ENCODE data around the gene PTPRO.
"Not testable (repeated sequence)": the region's sequence is repeated elsewhere in the genome, so short reads cannot be mapped to it uniquely, and the experiment has no call there.

PTPRO gene

DNA sequence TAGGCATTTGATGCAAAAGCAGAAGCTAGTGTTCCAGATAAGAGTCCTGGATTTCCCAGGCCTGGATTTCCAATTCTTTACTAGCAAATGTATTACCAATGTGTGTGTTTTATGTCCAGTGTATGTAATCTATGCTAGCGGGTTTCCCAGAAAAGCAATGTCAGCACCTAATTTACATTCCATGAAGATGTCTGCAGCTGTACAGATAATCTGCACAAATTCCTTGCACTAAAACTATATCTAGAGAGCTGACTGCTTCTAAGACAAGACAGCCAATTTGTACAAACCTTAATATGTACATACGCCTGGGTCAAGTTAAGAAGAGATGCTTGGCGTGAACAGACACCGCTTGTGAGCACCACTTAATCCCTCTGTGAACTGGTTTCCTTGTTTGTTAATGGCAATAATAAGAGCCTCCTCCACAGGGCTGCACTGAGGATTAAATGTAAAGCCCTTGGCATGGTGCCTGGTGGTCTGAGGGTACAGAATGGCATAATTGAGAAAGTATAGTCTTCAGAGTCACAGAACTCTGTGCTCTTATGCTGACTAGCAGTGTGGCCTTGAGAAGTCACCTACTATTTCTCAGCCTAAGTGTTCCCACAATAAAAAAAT is 281.3 kb downstream of the PTPRO start:
- Histone ChIP-seq H3K36me3 (ENCODE audit: control insufficient read depth, insufficient read depth, low read length) (no peaks in the 10 kb centered on the region), H3K27me3 (ENCODE audit: control insufficient read depth, insufficient read depth, low read length, poor library complexity, severe bottlenecking) (no peaks in the 10 kb centered on the region), H3K4me3 (ENCODE audit: insufficient read depth, low read depth, low read length) (no peak overlapping the region), H3K27ac (ENCODE audit: insufficient read depth, low read depth, low read length, poor library complexity, severe bottlenecking) (no peak overlapping the region), H3K4me1 (ENCODE audit: control insufficient read depth, insufficient read depth, low read length) (no peaks in the 10 kb centered on the region), H3K9me3 (ENCODE audit: control insufficient read depth, low read length) (no peaks in the 10 kb centered on the region)
- 95 to 96% methylated on average over 4 of the region's 4 CpGs for WGBS, 2 experiments

GRCh38 chr12:15605881-15606590 is 283.7 kb downstream of the PTPRO start:
- 95% methylated on average over 10 of the region's 10 CpGs for WGBS, 2 experiments
- Histone ChIP-seq H3K4me3 (ENCODE audit: insufficient read depth, low read depth, low read length) (no peak overlapping the region), H3K27me3 (ENCODE audit: control insufficient read depth, insufficient read depth, low read length, poor library complexity, severe bottlenecking) (no peaks in the 10 kb centered on the region), H3K27ac (ENCODE audit: insufficient read depth, low read depth, low read length, poor library complexity, severe bottlenecking) (no peak overlapping the region), H3K9me3 (ENCODE audit: control insufficient read depth, low read length) (no peaks in the 10 kb centered on the region), H3K4me1 (ENCODE audit: control insufficient read depth, insufficient read depth, low read length) (no peaks in the 10 kb centered on the region), H3K36me3 (ENCODE audit: control insufficient read depth, insufficient read depth, low read length) (no peaks in the 10 kb centered on the region)

DNA sequence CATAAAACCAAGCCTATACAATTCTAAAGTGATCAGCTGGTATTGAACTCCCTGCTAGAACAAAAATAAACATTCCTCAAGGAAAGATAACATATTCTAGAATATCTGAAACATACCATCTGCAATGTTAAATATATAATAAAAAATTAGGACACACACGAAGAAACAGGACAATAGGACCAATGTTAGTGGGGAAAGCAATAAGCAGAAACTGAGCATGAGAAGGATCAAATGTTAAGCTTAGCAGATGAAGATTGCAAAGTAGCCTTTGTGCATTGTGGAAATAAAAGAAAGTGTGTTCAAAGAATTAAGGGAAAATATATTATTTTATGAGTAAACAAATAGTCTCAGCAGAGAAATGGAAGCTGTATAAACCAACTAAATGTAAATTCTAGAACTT is 286.1 kb downstream of the PTPRO start:
- Histone ChIP-seq H3K4me1 (ENCODE audit: control insufficient read depth, insufficient read depth, low read length) (no peaks in the 10 kb centered on the region), H3K4me3 (ENCODE audit: insufficient read depth, low read depth, low read length) (no peak overlapping the region), H3K9me3 (ENCODE audit: control insufficient read depth, low read length) (no peaks in the 10 kb centered on the region), H3K36me3 (ENCODE audit: control insufficient read depth, insufficient read depth, low read length) (no peaks in the 10 kb centered on the region), H3K27ac (ENCODE audit: insufficient read depth, low read depth, low read length, poor library complexity, severe bottlenecking) (no peak overlapping the region), H3K27me3 (ENCODE audit: control insufficient read depth, insufficient read depth, low read length, poor library complexity, severe bottlenecking) (no peaks in the 10 kb centered on the region)
- WGBS, 2 experiments, result 93 to 94% methylated on average over 1 of the region's 1 CpG

DNA sequence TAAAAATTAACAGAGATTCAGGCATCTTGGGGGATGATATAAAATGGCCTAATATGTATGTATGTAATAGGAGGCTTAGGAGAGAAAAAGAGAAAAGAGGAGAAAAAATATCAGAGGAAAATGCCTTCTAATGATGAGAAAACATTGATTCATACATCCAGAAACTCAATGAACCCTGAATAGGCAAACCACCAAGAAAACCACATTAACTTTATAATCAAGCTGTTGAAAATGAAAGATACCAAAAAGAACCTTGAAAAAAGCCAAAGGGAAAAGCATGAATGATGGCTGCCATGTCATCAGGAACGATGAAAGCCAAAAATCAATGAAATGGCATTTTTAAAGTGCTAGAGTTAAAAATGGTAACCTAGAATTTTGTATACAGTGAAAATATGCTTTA is 286.6 kb downstream of the PTPRO start:
- no peak overlapping the region for H3K4me3 ChIP-seq (ENCODE audit: insufficient read depth, low read depth, low read length)
- no peaks in the 10 kb centered on the region for H3K4me1 ChIP-seq (ENCODE audit: control insufficient read depth, insufficient read depth, low read length)
- 90 to 100% methylated on average over 1 of the region's 1 CpG for WGBS, 2 experiments
- H3K36me3 ChIP-seq (ENCODE audit: control insufficient read depth, insufficient read depth, low read length), result no peaks in the 10 kb centered on the region
- H3K27me3 ChIP-seq (ENCODE audit: control insufficient read depth, insufficient read depth, low read length, poor library complexity, severe bottlenecking), result no peaks in the 10 kb centered on the region
- no peaks in the 10 kb centered on the region for H3K9me3 ChIP-seq (ENCODE audit: control insufficient read depth, low read length)
- no peak overlapping the region for H3K27ac ChIP-seq (ENCODE audit: insufficient read depth, low read depth, low read length, poor library complexity, severe bottlenecking)

DNA sequence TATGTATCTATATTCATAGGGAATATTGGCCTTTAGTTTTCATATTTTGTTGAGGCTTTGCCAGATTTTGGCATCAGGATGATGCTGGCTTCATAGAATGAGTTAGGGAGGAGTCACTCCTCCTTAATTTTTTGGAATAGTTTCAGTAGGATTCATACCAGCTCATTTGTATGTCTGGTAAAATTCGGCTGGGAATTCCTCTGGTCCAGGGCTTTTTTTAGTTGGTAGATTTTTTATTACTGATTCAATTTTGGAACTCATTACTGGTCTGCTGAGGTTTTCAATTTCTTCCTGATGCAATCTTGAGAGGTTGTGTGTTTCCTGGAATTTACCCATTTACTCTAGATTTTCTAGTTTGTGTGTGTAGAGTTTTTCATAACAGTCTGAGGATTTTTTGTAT is 291.7 kb downstream of the PTPRO start:
- Histone ChIP-seq H3K36me3 (ENCODE audit: control insufficient read depth, insufficient read depth, low read length) (no peaks in the 10 kb centered on the region), H3K4me3 (ENCODE audit: insufficient read depth, low read depth, low read length) (no peak overlapping the region), H3K27ac (ENCODE audit: insufficient read depth, low read depth, low read length, poor library complexity, severe bottlenecking) (no peak overlapping the region), H3K27me3 (ENCODE audit: control insufficient read depth, insufficient read depth, low read length, poor library complexity, severe bottlenecking) (no peaks in the 10 kb centered on the region), H3K4me1 (ENCODE audit: control insufficient read depth, insufficient read depth, low read length) (no peaks in the 10 kb centered on the region), H3K9me3 (ENCODE audit: control insufficient read depth, low read length) (no peaks in the 10 kb centered on the region)
- 97 to 100% methylated on average over 1 of the region's 1 CpG for WGBS, 2 experiments

DNA sequence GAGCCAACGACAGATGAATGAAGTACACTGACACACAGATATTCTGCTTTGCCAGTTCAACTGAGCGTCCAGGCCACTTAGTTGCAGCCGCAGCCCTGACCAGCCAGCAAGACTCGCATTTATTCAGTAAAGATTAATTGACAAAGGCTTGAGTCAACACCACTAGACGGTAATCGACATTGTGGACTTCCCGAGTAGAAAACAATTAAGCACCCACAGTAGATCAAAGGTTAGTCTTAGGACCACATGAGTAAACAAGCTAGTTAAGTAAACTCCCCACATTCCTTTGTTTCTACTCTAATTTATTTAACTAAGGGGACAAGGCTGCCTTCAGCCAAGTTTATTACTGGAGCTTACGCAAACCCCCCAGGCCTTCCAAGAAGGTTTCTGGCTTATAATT is 294.2 kb downstream of the PTPRO start:
- H3K27me3 ChIP-seq (ENCODE audit: control insufficient read depth, insufficient read depth, low read length, poor library complexity, severe bottlenecking); H3K4me1 ChIP-seq (ENCODE audit: control insufficient read depth, insufficient read depth, low read length); H3K27ac ChIP-seq (ENCODE audit: insufficient read depth, low read depth, low read length, poor library complexity, severe bottlenecking); H3K36me3 ChIP-seq (ENCODE audit: control insufficient read depth, insufficient read depth, low read length); H3K9me3 ChIP-seq (ENCODE audit: control insufficient read depth, low read length); H3K4me3 ChIP-seq (ENCODE audit: insufficient read depth, low read depth, low read length): not testable (repeated sequence)
- 90 to 96% methylated on average over 8 of the region's 8 CpGs for WGBS, 2 experiments

DNA sequence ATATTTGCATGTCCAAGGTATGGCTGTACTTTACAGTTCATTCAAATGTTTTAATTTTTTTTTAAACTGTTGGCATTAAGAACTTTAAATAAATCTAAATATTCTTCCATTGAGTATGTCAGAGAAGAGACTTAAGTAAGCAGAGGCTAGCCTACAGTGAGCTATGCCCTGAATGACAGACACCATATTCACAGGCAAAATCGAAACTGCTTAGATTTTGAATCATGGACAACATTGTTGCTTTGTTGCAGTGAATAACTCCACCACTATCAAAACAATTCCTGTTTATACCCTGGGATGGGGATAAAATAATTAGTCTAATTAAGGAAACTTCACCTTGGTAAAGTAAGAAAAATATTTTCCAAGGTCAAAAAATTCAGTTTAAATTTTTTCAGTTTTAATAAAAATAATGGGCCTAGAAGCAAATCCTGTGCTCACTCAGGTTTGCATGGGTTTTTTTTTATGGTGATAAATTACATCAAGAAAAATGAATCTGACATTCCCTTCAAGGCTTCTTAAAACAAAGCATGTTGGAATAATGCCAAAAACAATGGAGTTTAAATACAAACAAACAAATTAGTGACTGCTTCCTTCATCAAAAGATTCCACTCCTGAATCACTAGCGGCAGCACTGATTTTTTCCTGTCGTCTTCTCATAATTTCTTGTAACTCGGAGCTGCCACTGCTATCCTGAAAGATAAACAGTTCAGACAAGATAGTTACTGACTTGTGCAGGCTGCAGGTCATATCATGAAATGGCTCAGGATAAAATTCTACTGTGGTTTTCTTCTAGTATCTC is 298.6 kb downstream of the PTPRO start:
- no peaks in the 10 kb centered on the region for H3K9me3 ChIP-seq (ENCODE audit: control insufficient read depth, low read length)
- 95 to 97% methylated on average over 4 of the region's 4 CpGs for WGBS, 2 experiments
- no peak overlapping the region for H3K4me3 ChIP-seq (ENCODE audit: insufficient read depth, low read depth, low read length)
- no peaks in the 10 kb centered on the region for H3K36me3 ChIP-seq (ENCODE audit: control insufficient read depth, insufficient read depth, low read length)
- H3K27ac ChIP-seq (ENCODE audit: insufficient read depth, low read depth, low read length, poor library complexity, severe bottlenecking), result no peak overlapping the region
- H3K27me3 ChIP-seq (ENCODE audit: control insufficient read depth, insufficient read depth, low read length, poor library complexity, severe bottlenecking), result no peaks in the 10 kb centered on the region
- no peaks in the 10 kb centered on the region for H3K4me1 ChIP-seq (ENCODE audit: control insufficient read depth, insufficient read depth, low read length)

DNA sequence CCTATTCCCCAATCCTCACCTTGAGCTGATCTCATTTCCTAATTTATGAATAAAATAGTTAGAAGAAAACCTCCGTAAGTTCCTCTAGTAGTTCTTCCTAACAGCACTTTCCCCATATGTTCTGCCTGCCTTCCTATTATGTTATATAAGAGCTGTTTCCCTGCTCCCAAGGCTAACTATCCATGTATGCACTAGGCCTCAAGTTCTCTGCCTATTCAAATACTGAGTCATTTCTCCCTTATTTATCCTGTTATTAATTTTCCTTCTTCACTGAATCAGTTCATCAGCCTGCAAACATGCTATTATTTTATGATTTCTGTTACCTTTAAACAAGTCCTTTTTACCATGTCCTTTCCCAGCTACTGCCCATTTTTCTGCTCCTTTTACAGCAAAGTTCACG is 302.8 kb downstream of the PTPRO start:
- H3K27me3 ChIP-seq (ENCODE audit: control insufficient read depth, insufficient read depth, low read length, poor library complexity, severe bottlenecking), result no peaks in the 10 kb centered on the region
- H3K27ac ChIP-seq (ENCODE audit: insufficient read depth, low read depth, low read length, poor library complexity, severe bottlenecking), result no peak overlapping the region
- H3K36me3 ChIP-seq (ENCODE audit: control insufficient read depth, insufficient read depth, low read length), result no peaks in the 10 kb centered on the region
- H3K9me3 ChIP-seq (ENCODE audit: control insufficient read depth, low read length), result no peaks in the 10 kb centered on the region
- H3K4me3 ChIP-seq (ENCODE audit: insufficient read depth, low read depth, low read length), result no peak overlapping the region
- WGBS, 2 experiments, result 92 to 96% methylated on average over 2 of the region's 2 CpGs
- H3K4me1 ChIP-seq (ENCODE audit: control insufficient read depth, insufficient read depth, low read length), result peaks cover 21% of the 10 kb centered on the region

DNA sequence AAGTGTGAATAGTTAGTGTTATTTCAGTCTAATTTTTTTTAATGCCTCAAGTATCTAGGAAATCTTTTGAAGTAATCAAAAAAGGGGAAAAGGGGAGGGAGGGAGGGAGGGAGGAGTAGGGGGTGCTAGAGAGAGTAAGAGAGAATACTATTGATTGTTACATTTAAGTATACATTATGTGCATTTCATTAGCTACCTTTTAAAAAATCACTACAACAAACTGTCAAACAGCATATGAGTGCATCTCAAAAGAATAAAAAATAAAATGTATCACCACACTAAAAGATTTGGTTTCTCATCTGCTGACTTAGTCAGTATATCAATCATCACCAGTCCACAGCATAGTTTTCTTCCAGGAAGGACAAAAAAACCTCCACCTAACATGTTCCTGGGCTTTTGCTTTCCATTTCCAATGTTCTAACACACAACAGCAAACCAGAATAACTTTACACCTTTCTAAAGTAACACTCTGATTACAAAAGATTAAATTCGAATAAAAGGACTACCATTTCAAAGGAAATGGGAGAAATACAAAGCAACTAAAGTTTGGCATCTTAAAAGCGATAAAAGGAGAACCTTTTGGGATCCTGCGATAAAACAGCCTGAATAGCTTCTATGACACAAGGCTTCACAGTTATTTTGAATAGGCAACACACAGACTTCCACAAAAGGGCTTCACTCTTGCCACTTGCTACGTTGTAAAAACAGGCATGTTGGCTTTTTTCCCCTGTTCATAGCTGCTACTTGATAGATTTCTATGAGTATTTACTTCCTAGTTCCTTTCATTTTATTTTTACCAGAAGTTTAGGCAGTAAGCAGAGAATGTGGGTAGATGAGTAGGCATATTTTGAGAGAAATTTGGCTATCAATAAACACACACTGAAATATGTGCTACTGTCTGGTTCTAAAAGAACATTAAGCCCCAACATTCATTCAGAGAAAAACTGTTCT is 306.0 kb downstream of the PTPRO start:
- 57 to 60% methylated on average over 4 of the region's 4 CpGs for WGBS, 2 experiments
- no peaks in the 10 kb centered on the region for H3K36me3 ChIP-seq (ENCODE audit: control insufficient read depth, insufficient read depth, low read length)
- H3K4me3 ChIP-seq (ENCODE audit: insufficient read depth, low read depth, low read length), result no peak overlapping the region
- no peaks in the 10 kb centered on the region for H3K27me3 ChIP-seq (ENCODE audit: control insufficient read depth, insufficient read depth, low read length, poor library complexity, severe bottlenecking)
- H3K4me1 ChIP-seq (ENCODE audit: control insufficient read depth, insufficient read depth, low read length), result peaks cover 21% of the 10 kb centered on the region
- H3K9me3 ChIP-seq (ENCODE audit: control insufficient read depth, low read length), result no peaks in the 10 kb centered on the region
- peak overlapping the region; percentile 88 for H3K27ac ChIP-seq (ENCODE audit: insufficient read depth, low read depth, low read length, poor library complexity, severe bottlenecking)
